Panc1 (cell line): ENCODE data around the gene MTF1.

Source experiments
- POLR2AphosphoS5 ChIP-seq: IDR thresholded peaks from 2 replicates; pipeline ENCODE4 v1.6.1; 2012; ENCODE audit warnings: mild to moderate bottlenecking, low read depth, low read length, moderate library complexity
- REST ChIP-seq, 2 experiments: IDR thresholded peaks; 2 replicates each; pipeline ENCODE4 v1.6.1; 2011 to 2012; ENCODE audit warnings: low read depth in 2 of 2, control low read depth in 1 of 2, low read length in 1 of 2, mild to moderate bottlenecking in 1 of 2, moderate library complexity in 1 of 2; ENCODE audit not compliant: insufficient read depth in 1 of 2
- SIN3A ChIP-seq: IDR thresholded peaks from 2 replicates; pipeline ENCODE4 v1.6.1; 2012; ENCODE audit warnings: low read depth, mild to moderate bottlenecking, low read length, moderate library complexity, borderline replicate concordance; ENCODE audit not compliant: insufficient read depth
- TCF7L2 ChIP-seq: IDR thresholded peaks from 2 replicates; pipeline ENCODE4 v1.6.1; 2011; ENCODE audit warnings: mild to moderate bottlenecking, low read depth, low read length, inconsistent platforms
- TF ChIP-seq, protein P1 (sequence below): fragments of 450-650 bp; IDR thresholded peaks from 2 replicates; pipeline ENCODE4 v1.5.1; 2017; ENCODE audit warnings: mild to moderate bottlenecking

DNA sequence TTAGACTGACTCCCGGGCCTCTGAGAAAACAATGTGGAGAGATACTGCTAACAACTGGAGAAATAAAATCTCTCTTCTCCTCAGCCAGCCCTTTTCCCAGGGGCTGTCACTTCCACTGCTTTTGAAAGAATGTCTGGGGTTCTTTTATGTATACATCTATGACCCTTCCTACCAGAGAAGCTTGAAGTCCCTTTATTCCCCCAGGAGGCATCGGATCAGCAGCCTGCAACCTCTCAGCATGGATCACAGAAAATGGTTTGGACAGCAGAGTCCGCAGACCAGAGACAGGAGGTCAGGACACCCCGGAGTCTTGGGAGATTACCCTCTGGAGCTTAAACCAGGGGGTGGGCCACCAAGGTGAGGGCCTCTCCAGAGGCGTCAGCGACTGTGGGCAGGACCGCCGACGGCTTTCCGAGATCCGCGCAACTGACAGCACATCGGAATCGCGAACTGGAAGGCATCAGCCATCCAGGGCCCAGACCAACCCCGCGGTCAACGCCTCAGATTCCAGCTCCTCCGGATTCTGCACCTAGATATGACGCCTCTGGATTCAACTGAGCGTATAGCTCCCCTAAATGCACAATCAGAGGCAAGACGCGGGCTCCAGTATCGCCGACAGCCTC lies 95.5 kb downstream of the MTF1 start:
- TF ChIP-seq, protein P1, sequence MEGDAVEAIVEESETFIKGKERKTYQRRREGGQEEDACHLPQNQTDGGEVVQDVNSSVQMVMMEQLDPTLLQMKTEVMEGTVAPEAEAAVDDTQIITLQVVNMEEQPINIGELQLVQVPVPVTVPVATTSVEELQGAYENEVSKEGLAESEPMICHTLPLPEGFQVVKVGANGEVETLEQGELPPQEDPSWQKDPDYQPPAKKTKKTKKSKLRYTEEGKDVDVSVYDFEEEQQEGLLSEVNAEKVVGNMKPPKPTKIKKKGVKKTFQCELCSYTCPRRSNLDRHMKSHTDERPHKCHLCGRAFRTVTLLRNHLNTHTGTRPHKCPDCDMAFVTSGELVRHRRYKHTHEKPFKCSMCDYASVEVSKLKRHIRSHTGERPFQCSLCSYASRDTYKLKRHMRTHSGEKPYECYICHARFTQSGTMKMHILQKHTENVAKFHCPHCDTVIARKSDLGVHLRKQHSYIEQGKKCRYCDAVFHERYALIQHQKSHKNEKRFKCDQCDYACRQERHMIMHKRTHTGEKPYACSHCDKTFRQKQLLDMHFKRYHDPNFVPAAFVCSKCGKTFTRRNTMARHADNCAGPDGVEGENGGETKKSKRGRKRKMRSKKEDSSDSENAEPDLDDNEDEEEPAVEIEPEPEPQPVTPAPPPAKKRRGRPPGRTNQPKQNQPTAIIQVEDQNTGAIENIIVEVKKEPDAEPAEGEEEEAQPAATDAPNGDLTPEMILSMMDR = no peak
- TF ChIP-seq SIN3A = no peak
- TF ChIP-seq REST (IDR thresholded peaks at IDR 0.05; ENCODE audit: insufficient read depth in 1 of 2, low read depth in 2 of 2, low read length in 1 of 2) = no peak
- TF ChIP-seq POLR2AphosphoS5 = no peak
- no peak for TF ChIP-seq TCF7L2
